Rectal smooth muscle tissue (tissue), 1 donor: ENCODE results near the gene A1BG.
A peak's percentile ranks its signal among the peaks of the same experiment; 100 is the strongest.

Source experiments
- H3K27ac ChIP-seq: one replicate; pipeline ENCODE4 v1.7.0; 2013; ENCODE audit warnings: low read depth, low read length, inconsistent platforms
- H3K27me3 ChIP-seq: one replicate; pipeline ENCODE4 v1.7.0; 2013; ENCODE audit warnings: low read length; ENCODE audit not compliant: control insufficient read depth, insufficient read depth
- H3K36me3 ChIP-seq: one replicate; pipeline ENCODE4 v1.7.0; 2013; ENCODE audit warnings: low read length; ENCODE audit not compliant: control insufficient read depth, insufficient read depth
- H3K4me1 ChIP-seq: one replicate; pipeline ENCODE4 v1.7.0; 2013; ENCODE audit warnings: low read length; ENCODE audit not compliant: control insufficient read depth, insufficient read depth
- H3K4me3 ChIP-seq: one replicate; pipeline ENCODE4 v1.7.0; 2013; ENCODE audit warnings: low read length
- H3K9ac ChIP-seq: one replicate; pipeline ENCODE4 v1.7.0; 2013; ENCODE audit warnings: low read length

Gene A1BG

DNA sequence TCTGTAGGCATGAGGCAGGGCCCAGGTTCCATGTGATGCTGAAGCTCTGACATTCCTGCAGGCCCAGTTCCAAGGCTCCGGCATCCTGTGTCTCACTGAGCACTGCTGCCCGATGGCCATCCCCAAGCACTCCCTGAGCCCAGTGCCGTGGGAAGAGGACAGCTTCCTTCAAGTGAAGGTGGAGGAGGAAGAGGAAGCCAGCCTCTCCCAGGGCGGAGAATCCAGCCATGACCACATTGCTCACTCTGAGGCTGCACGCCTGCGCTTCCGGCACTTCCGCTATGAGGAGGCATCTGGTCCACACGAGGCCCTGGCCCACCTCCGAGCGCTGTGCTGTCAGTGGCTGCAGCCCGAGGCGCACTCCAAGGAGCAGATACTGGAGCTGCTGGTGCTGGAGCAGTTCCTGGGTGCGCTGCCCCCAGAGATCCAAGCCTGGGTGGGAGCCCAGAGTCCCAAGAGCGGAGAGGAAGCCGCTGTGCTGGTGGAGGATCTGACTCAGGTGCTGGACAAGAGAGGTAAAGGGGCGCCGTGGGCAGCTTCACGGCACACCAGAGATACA, 18.5 kb downstream of the A1BG start:
- H3K36me3 ChIP-seq = peaks cover 20% of the 10 kb centered on the region

DNA sequence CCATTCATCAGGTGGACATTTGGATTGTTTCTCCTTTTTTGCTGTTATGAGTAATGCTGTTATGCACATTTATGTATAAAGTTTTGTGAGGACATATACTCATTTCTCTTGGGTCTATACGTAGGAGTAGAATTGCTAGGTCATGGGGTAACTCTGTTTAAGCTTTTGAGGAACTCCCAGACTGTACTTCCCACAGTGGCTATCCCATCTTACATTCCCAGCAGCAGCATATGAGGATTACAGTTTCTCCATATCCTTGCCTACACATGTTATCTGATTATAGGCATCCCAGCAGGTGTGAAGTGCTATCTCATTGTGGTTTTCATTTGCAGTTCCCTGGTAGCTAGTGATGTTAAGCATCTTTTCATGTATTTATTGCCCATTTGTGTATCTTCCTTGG, 20.6 kb downstream of the A1BG start:
- H3K27ac ChIP-seq = no peak overlapping the region
- H3K27me3 ChIP-seq = no peaks in the 10 kb centered on the region
- H3K4me3 ChIP-seq = no peak overlapping the region
- H3K9ac ChIP-seq = no peak overlapping the region
- peaks cover 7% of the 10 kb centered on the region for H3K36me3 ChIP-seq
- no peaks in the 10 kb centered on the region for H3K4me1 ChIP-seq

More for the DNA sequence above, 18.5 kb downstream of the A1BG start:
- Histone ChIP-seq H3K4me3 (no peak overlapping the region), H3K27me3 (no peaks in the 10 kb centered on the region), H3K27ac (no peak overlapping the region), H3K9ac (no peak overlapping the region), H3K4me1 (no peaks in the 10 kb centered on the region)

DNA sequence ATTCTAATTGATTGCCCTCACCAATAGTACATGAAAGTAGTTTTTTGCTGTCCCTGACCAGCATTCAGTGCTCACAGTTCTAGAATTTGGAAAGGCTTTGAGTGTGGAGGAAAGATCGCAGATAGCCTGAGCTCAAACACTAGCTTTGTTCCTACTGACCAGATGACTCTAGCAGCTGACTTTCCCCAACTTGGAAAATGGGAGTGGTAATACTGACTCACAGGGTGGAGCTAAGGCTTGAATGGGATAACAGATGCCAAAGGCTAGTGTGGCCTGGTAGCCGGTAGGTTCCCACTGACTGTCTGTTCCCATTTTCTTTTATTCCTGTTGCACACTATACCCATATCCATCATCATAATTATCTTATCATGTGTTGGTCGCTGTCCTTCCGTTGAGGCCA, 22.8 kb downstream of the A1BG start:
- no peak overlapping the region for H3K4me3 ChIP-seq

DNA sequence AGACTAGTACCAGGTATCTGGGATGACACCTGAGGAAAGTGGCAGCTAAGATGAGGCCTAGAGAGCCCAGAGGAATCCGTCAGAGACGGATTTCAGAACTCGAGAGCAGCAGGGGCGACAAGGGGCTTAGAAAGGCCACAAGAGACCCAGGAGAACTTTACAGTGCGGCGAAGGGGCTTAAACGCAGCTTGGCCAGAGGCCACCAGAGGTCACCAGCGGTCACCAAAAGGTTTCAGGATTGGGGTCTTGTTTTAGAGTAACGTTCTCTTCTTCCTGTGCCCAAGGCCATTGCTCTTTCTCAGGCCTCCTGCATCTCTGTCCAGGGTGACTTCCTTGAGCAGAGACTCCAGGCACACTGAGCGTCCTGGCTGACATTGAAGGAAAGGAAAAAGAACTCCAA, 24.3 kb downstream of the A1BG start:
- Histone ChIP-seq H3K36me3 (no peaks in the 10 kb centered on the region), H3K4me1 (peaks cover 4% of the 10 kb centered on the region), H3K27ac (no peak overlapping the region), H3K9ac (no peak overlapping the region), H3K4me3 (no peak overlapping the region), H3K27me3 (no peaks in the 10 kb centered on the region)

More for the DNA sequence above, 22.8 kb downstream of the A1BG start:
- Histone ChIP-seq H3K36me3 (peaks cover 4% of the 10 kb centered on the region), H3K27ac (peak overlapping the region; percentile 27), H3K9ac (no peak overlapping the region), H3K4me1 (peaks cover 4% of the 10 kb centered on the region), H3K27me3 (no peaks in the 10 kb centered on the region)

DNA sequence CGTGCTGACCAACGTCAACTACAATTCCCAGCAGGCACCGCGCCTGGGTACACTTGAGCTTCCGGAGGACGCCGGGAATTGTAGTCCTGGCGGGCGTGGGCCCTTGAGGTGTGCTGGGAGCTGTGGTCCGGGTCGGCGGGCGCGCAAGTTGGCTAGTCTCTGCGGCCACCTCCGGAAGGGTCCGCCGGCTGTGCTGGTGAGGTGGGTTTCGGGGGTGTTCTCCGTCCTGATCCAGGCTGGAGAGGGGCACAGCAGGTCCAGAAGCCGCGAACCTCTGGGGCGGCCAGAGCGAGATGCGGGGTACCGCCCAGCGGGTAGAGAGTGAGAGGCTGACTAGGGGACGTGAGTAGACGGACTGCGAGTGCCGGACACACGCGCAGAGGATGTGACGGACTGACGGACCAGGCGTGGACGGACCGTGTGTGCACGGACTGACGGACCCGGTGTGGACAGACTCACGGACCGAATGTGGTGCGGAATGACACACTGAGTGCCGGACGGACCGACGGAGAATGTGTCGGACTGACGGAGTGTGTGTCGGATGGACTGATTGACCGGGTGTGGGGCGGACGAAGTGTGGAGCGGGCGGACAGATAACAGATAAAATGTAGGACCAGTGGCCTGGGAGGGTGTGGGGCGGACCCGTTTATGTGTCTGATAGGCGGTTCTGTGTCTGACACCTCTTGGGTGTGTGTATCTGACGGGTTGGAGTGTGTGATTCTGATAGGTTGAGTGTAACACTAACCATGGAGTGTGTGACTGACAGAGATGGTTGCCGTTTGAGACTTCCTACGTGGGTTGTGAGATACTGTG, 26.2 kb downstream of the A1BG start, which contains the start of gene ZSCAN22:
ZSCAN22 (plus strand) TSS at position 81 of the 813 bp plus-strand sequence. CDS start 7,809 bp downstream, outside the sequence.
- peak within 1 kb of the TSS; percentile 95 for H3K27ac ChIP-seq
- H3K36me3 ChIP-seq = no peaks in the 10 kb centered on the region
- H3K27me3 ChIP-seq = no peaks in the 10 kb centered on the region
- peak within 1 kb of the TSS; percentile 94 for H3K4me3 ChIP-seq
- peak within 1 kb of the TSS; percentile 63 for H3K9ac ChIP-seq
- peaks cover 4% of the 10 kb centered on the region for H3K4me1 ChIP-seq

DNA sequence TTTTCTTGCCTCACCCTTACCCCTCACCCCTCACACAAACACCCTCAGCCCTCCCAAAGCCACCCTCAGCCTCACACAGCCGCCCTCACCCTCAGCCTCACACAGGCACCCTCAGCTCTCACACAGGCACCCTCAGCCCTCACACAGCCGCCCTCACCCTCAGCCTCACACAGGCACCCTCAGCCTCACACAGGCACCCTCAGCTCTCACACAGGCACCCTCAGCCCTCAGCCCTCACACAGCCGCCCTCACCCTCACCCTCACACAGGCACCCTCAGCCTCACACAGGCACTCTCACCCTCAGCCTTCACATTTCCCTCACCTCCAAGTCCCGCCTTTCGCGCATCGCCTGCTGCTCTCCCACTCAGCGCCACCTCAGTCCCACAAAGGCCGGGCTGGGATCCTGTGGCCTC, 26.8 kb downstream of the A1BG start:
- peak overlapping the region; percentile 63 for H3K9ac ChIP-seq
- no peaks in the 10 kb centered on the region for H3K36me3 ChIP-seq
- peak overlapping the region; percentile 95 for H3K27ac ChIP-seq
- H3K4me3 ChIP-seq = peak overlapping the region; percentile 94
- no peaks in the 10 kb centered on the region for H3K27me3 ChIP-seq
- peaks cover 4% of the 10 kb centered on the region for H3K4me1 ChIP-seq

DNA sequence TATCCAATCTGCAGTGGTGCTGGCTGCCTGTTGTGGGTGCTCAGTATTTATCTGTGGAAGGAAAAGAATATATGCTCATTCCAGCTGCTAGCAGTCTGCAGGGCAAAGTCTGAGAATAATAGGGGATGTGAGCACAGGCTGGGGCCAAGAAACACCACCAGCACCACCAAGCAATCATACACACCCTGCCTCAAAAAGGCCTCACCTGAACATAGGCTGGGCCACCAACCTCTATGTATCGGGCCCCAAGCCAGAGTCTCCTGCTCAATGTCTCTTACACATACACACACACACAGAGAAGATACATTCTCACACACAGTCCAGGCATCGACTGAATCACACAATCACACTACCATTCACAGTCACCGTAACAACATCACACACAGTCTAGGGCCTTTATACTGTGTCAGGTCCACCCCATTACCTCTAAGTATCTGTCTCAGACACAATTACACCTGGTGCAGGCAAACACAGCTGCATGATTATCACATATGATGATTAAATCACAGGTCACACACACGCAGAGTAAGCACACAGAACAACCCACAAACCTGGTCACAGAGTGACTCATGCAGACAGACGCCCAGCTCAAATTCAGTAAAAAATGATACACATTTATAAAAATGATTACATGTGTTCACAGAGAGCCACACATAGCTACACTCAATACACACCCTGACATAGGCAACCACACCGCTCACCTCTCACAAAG, 27.8 kb downstream of the A1BG start:
- no peaks in the 10 kb centered on the region for H3K36me3 ChIP-seq
- H3K27ac ChIP-seq = no peak overlapping the region
- H3K27me3 ChIP-seq = no peaks in the 10 kb centered on the region
- H3K4me1 ChIP-seq = peaks cover 4% of the 10 kb centered on the region
- peak overlapping the region; percentile 5 for H3K4me3 ChIP-seq
- H3K9ac ChIP-seq = no peak overlapping the region

DNA sequence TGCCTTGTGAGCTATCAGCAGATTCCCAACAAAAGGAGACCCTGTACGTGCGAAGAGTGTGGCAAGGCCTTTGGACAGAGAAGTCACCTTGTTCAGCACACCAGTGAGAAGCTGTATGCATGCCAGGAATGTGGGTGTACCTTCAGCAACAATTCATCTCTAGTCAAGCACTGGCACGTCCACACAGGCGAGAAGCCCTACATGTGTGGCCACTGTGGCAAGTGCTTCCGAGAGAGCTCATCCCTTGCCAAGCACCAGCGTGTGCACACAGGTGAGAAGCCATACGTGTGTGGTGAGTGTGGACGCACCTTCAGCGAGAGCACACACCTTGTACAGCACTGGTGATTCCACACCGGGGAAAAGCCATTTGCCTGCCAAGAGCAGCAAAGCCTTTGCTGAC, 34.1 kb downstream of the A1BG start:
- H3K27ac ChIP-seq = no peak overlapping the region
- H3K4me3 ChIP-seq = no peak overlapping the region
- peaks cover 10% of the 10 kb centered on the region for H3K36me3 ChIP-seq
- H3K4me1 ChIP-seq = no peaks in the 10 kb centered on the region
- H3K9ac ChIP-seq = no peak overlapping the region
- no peaks in the 10 kb centered on the region for H3K27me3 ChIP-seq

DNA sequence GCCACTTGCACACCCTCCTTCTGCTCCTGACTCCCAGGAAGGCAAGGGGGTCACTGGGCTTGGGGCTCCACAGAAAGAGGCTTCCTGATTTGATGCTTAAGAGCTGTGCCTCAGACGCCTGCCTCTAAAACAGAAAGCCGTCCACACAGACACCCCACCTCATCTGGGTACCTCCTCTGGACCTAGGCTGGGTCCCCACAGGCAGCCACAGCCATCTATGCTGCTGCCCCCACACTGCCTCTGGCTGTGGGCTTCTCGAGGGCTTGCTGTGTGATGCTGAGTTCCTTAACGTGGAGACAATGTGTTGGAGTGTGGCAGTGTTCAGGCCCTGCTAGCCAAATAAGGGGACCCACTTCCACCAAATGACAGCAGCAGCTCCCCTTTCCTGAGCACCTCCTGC, 35.0 kb downstream of the A1BG start:
- no peaks in the 10 kb centered on the region for H3K4me1 ChIP-seq
- H3K27me3 ChIP-seq = no peaks in the 10 kb centered on the region
- no peak overlapping the region for H3K27ac ChIP-seq
- peaks cover 10% of the 10 kb centered on the region for H3K36me3 ChIP-seq
- no peak overlapping the region for H3K9ac ChIP-seq
- H3K4me3 ChIP-seq = no peak overlapping the region

DNA sequence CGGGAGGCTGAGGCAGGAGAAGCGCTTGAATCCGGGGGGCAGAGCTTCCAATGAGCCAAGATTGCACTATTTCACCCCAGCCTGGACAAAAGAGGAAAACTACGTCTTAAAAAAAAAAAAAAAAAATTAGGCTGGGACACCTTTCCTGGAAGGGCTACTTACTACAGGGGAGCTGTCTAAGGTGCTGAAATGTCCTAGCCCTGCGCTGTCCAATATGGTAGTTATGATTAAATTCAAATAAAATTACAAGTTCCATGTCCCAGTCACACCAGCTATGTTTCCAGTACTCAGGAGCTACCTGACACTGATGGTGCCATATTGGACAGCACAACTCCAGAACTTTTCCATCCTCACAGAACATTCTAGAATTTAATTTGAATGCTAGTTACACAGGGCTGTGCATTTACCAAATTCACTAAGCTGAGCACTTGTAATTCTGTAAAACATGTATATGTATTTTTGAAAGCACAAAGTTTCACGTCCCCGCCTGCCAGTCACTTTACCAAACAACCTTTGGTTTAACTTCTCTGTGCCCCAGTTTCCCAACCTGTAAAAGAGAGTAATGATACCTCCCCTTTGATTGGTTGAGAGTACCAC, 35.7 kb downstream of the A1BG start:
- no peak overlapping the region for H3K9ac ChIP-seq
- H3K36me3 ChIP-seq = peaks cover 14% of the 10 kb centered on the region
- no peak overlapping the region for H3K27ac ChIP-seq
- no peak overlapping the region for H3K4me3 ChIP-seq
- H3K4me1 ChIP-seq = no peaks in the 10 kb centered on the region
- H3K27me3 ChIP-seq = no peaks in the 10 kb centered on the region

DNA sequence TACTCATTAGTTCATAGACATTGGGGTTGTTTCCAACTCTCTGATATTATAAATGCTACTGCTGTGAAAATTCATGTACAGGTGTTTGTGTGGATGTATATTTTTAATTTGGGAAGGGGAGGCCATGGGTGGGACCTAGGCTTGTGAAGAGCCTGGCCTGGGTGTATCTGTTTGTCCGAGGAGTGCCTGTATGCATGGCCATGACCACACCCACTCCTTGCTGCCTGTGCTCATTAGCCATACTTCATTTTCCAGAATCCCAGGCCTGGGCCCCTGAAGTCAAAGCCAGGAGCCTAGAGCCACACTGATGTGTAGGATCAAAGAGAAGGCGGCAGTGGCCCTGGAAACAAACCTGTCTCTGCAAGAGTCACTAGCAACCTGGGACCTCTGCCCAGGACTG, 37.7 kb downstream of the A1BG start:
- Histone ChIP-seq H3K27ac (no peak overlapping the region), H3K27me3 (no peaks in the 10 kb centered on the region), H3K36me3 (peaks cover 23% of the 10 kb centered on the region), H3K4me1 (no peaks in the 10 kb centered on the region), H3K9ac (no peak overlapping the region), H3K4me3 (no peak overlapping the region)

DNA sequence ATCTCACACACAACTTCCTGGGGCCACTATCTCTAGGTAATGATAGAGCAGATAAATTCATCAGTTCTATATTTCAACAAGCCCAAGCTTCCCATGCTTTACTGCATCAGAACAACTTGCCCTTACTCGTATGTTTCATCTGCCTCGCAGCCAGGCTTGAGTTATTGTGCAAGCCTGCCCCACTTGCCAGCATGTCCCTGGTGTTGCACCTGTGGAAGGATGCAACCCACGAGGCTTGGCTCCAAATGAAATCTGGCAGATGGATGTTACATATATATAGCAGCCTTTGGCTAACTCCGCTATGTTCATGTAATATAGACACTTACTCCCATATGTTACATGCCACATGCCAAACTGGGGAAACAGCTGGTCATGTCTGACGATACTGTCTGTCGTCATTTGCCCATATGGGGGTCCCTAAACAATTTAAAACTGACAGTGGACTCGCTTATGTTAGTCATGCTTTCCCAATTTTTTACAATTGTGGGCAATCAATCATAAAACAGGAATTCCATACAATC, 41.9 kb downstream of the A1BG start:
- Histone ChIP-seq H3K4me3 (no peak overlapping the region), H3K36me3 (peaks cover 23% of the 10 kb centered on the region), H3K27me3 (no peaks in the 10 kb centered on the region), H3K27ac (no peak overlapping the region), H3K9ac (no peak overlapping the region), H3K4me1 (no peaks in the 10 kb centered on the region)
